ENCODE results near the gene ZBTB7C.

ZBTB7C gene

DNA sequence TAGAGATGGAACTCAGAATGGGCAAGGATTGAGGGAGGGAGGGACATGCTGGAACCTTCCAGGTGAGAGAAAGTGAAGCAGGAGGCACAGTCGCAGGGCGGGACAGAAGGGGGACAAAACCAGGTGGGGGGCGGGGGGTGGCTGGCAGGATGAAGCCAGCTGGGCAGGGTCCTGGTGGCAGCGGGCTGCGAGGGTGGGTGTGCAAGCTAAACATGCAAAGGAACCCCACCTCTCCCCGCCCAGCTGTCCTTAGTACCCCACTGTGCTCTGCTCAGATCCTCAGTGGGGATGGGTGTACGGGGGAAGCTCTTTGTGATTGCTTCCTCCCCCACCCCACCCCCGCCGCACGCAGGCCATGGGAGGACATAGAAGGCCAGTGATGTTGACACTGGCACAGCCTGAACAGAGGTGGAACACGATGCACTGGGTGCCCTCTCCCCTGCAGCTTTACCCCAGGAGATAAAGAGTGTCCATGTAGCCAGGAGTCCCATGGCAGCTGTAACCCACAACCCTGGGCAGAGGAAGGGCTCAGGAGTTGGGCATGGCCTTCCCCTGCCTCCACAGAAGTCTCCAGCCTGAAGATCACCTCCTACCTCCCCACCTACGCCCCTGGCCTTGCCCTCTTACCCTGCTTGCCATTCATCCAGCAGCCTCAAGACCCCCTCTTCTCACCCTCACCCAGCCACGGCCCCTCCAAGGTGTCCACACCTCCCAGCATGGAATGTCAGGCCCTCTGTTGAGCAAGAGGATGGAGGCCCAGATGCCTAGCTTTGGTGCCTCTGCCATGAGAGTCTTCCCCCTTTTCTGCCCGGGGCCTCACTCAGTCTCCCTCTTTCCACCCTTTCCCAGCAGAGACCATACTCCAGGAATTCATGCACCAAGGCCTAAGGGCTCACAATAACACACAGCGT lies 206.6 kb downstream of the ZBTB7C start:
- H3K4me2 ChIP-seq (ENCODE audit: insufficient read depth, low read length) = no peak overlapping the region
- no peaks in the 10 kb centered on the region; the same call in 1 of the 2 replicates for H4K20me1 ChIP-seq (ENCODE audit: insufficient read depth, low read length)
- no peaks in the 10 kb centered on the region for H3K36me3 ChIP-seq (ENCODE audit: insufficient read depth, low read length)
- no peak overlapping the region for H3K9ac ChIP-seq (ENCODE audit: low read depth, low read length)
- ATAC-seq (ENCODE audit: insufficient read depth, low read depth) (no peak), DNase-seq (no peak)
- no peaks in the 10 kb centered on the region for H3K79me2 ChIP-seq (ENCODE audit: insufficient read depth, low read length)
- H3K27me3 ChIP-seq (ENCODE audit: insufficient read depth, low read length, poor library complexity) = peaks cover 23% of the 10 kb centered on the region
- H2AFZ ChIP-seq (ENCODE audit: low read depth, low read length) = no peak overlapping the region
- TF ChIP-seq EZH2 (IDR thresholded peaks at IDR 0.05; ENCODE audit: borderline replicate concordance, low read depth, low read length, severe bottlenecking) = no peak
- TF ChIP-seq, protein P1, sequence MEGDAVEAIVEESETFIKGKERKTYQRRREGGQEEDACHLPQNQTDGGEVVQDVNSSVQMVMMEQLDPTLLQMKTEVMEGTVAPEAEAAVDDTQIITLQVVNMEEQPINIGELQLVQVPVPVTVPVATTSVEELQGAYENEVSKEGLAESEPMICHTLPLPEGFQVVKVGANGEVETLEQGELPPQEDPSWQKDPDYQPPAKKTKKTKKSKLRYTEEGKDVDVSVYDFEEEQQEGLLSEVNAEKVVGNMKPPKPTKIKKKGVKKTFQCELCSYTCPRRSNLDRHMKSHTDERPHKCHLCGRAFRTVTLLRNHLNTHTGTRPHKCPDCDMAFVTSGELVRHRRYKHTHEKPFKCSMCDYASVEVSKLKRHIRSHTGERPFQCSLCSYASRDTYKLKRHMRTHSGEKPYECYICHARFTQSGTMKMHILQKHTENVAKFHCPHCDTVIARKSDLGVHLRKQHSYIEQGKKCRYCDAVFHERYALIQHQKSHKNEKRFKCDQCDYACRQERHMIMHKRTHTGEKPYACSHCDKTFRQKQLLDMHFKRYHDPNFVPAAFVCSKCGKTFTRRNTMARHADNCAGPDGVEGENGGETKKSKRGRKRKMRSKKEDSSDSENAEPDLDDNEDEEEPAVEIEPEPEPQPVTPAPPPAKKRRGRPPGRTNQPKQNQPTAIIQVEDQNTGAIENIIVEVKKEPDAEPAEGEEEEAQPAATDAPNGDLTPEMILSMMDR (IDR thresholded peaks at IDR 0.05; ENCODE audit: borderline replicate concordance, extremely low read depth, low read length, poor library complexity, severe bottlenecking) = no peak
- H3K4me1 ChIP-seq (ENCODE audit: insufficient read depth, low read length) = no peaks in the 10 kb centered on the region
- H3K4me3 ChIP-seq (ENCODE audit: low read depth in 1 of 2, low read length in 2 of 2) = no peak overlapping the region
- H3K9me3 ChIP-seq (ENCODE audit: insufficient read depth, low read length, severe bottlenecking) = no peaks in the 10 kb centered on the region
- no peak overlapping the region for H3K27ac ChIP-seq (ENCODE audit: low read length)

DNA sequence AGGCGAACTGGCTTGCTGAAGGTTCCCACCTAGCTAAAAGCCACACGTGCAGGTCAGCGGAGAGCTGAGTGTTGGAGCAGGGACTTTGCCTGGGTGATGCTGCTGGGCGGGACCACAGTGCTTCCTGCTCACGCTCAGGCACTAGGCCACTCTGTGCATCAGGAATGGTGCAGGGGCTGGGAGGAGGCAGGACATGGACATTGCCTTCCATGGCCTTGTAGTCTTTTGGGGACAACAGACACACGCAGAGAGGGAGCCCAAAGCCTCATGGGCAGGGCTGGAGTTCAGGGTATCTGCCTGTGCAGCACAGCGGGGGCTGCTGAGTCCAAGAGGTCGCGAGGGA lies 207.2 kb downstream of the ZBTB7C start:
- H3K9me3 ChIP-seq (ENCODE audit: insufficient read depth, low read length, severe bottlenecking) = no peaks in the 10 kb centered on the region
- no peak for ATAC-seq (ENCODE audit: insufficient read depth, low read depth)
- DNase-seq = no peak
- no peak overlapping the region for H3K4me3 ChIP-seq (ENCODE audit: low read depth in 1 of 2, low read length in 2 of 2)
- H3K27ac ChIP-seq (ENCODE audit: low read length) = no peak overlapping the region
- H2AFZ ChIP-seq (ENCODE audit: low read depth, low read length) = no peak overlapping the region
- H4K20me1 ChIP-seq (ENCODE audit: insufficient read depth, low read length) = no peaks in the 10 kb centered on the region; the same call in 1 of the 2 replicates
- TF ChIP-seq, protein P1 (IDR thresholded peaks at IDR 0.05; ENCODE audit: borderline replicate concordance, extremely low read depth, low read length, poor library complexity, severe bottlenecking) = no peak
- TF ChIP-seq EZH2 (IDR thresholded peaks at IDR 0.05; ENCODE audit: borderline replicate concordance, low read depth, low read length, severe bottlenecking) = no peak
- no peak overlapping the region for H3K9ac ChIP-seq (ENCODE audit: low read depth, low read length)
- H3K79me2 ChIP-seq (ENCODE audit: insufficient read depth, low read length) = no peaks in the 10 kb centered on the region
- no peaks in the 10 kb centered on the region for H3K36me3 ChIP-seq (ENCODE audit: insufficient read depth, low read length)
- peaks cover 23% of the 10 kb centered on the region for H3K27me3 ChIP-seq (ENCODE audit: insufficient read depth, low read length, poor library complexity)
- no peaks in the 10 kb centered on the region for H3K4me1 ChIP-seq (ENCODE audit: insufficient read depth, low read length)
- H3K4me2 ChIP-seq (ENCODE audit: insufficient read depth, low read length) = no peak overlapping the region

DNA sequence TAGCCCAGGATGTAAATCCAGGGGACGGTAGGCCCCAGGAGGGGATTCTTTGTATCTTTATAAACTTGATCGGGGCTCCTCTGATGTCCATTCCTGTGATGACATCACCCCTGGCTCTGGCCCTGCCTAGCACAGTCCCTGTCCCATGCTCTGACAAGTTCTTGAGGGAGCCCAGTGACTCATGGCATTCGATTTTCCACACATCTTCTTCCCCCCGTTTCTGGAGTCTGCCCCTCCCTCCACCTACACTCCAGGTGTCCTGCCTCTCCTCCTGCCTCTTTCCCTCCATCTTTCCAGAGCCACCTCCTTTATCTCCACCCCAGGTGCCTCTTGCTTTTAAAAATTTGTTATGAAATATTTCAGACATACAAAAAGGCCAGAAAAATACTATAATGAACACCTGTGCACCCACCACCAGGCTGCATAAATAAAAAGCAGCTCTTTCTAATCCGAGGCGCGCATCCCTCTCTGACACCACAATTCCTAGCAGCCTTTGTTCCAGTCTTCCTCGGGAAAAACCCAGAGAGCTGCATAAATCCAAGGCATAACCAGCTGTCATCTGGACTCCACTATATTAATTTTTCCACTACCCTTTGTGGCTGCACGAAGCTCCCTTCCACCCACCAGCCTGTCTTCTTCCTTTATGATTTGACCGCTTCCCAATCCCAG lies 207.7 kb downstream of the ZBTB7C start:
- Histone ChIP-seq H3K4me2 (ENCODE audit: insufficient read depth, low read length) (no peak overlapping the region), H3K36me3 (ENCODE audit: insufficient read depth, low read length) (no peaks in the 10 kb centered on the region), H3K79me2 (ENCODE audit: insufficient read depth, low read length) (no peaks in the 10 kb centered on the region), H3K27ac (ENCODE audit: low read length) (no peak overlapping the region), H3K4me1 (ENCODE audit: insufficient read depth, low read length) (no peaks in the 10 kb centered on the region), H3K27me3 (ENCODE audit: insufficient read depth, low read length, poor library complexity) (peaks cover 28% of the 10 kb centered on the region), H3K9me3 (ENCODE audit: insufficient read depth, low read length, severe bottlenecking) (no peaks in the 10 kb centered on the region), H3K9ac (ENCODE audit: low read depth, low read length) (no peak overlapping the region), H4K20me1 (ENCODE audit: insufficient read depth, low read length) (no peaks in the 10 kb centered on the region; the same call in 1 of the 2 replicates), H2AFZ (ENCODE audit: low read depth, low read length) (no peak overlapping the region), H3K4me3 (ENCODE audit: low read depth in 1 of 2, low read length in 2 of 2) (no peak overlapping the region)
- no peak for DNase-seq
- TF ChIP-seq, protein P1 (IDR thresholded peaks at IDR 0.05; ENCODE audit: borderline replicate concordance, extremely low read depth, low read length, poor library complexity, severe bottlenecking) = no peak
- TF ChIP-seq EZH2 (IDR thresholded peaks at IDR 0.05; ENCODE audit: borderline replicate concordance, low read depth, low read length, severe bottlenecking) = no peak
- ATAC-seq (ENCODE audit: insufficient read depth, low read depth) = no peak
